ENCODE results near the gene RSPH4A.

RSPH4A gene

GRCh38 chr6:116625872-116626271 is 9.6 kb downstream of the RSPH4A start:
- Histone ChIP-seq H3K9me3 (ENCODE audit: insufficient read depth, low read length) (no peaks in the 10 kb centered on the region), H3K9ac (ENCODE audit: low read length) (no peak overlapping the region), H3K36me3 (replicated peaks; ENCODE audit: low read depth, low read length) (no peaks in the 10 kb centered on the region), H3K79me2 (ENCODE audit: low read length) (no peaks in the 10 kb centered on the region), H3K27ac (ENCODE audit: low read length) (no peak overlapping the region), H2AFZ (ENCODE audit: low read depth, low read length) (no peak overlapping the region), H3K27me3 (ENCODE audit: low read depth, low read length) (no peaks in the 10 kb centered on the region), H4K20me1 (ENCODE audit: insufficient read depth, low read length) (no peaks in the 10 kb centered on the region), H3K4me2 (ENCODE audit: low read length) (no peak overlapping the region), H3K4me3 (ENCODE audit: low read length) (no peak overlapping the region), H3K4me1 (ENCODE audit: low read length) (peaks cover 11% of the 10 kb centered on the region)
- TF ChIP-seq EZH2phosphoT487 (IDR thresholded peaks at IDR 0.05; ENCODE audit: low read depth) (no peak), CTCF (IDR thresholded peaks at IDR 0.05; ENCODE audit: low read depth, low read length) (no peak)

GRCh38 chr6:116629563-116629981 is 13.3 kb downstream of the RSPH4A start:
- TF ChIP-seq EZH2phosphoT487 (IDR thresholded peaks at IDR 0.05; ENCODE audit: low read depth) (no peak), CTCF (IDR thresholded peaks at IDR 0.05; ENCODE audit: low read depth, low read length) (no peak)
- Histone ChIP-seq H3K79me2 (ENCODE audit: low read length) (no peaks in the 10 kb centered on the region), H3K4me3 (ENCODE audit: low read length) (0 out of 2 replicates have a peak overlapping the region, but pooled peaks have one; percentile 15), H3K27ac (ENCODE audit: low read length) (no peak overlapping the region), H2AFZ (ENCODE audit: low read depth, low read length) (no peak overlapping the region), H3K4me1 (ENCODE audit: low read length) (peaks cover 11% of the 10 kb centered on the region), H4K20me1 (ENCODE audit: insufficient read depth, low read length) (no peaks in the 10 kb centered on the region), H3K9ac (ENCODE audit: low read length) (no peak overlapping the region), H3K36me3 (replicated peaks; ENCODE audit: low read depth, low read length) (peaks cover under 1% of the 10 kb centered on the region), H3K4me2 (ENCODE audit: low read length) (peak overlapping the region; percentile 52), H3K27me3 (ENCODE audit: low read depth, low read length) (no peaks in the 10 kb centered on the region), H3K9me3 (ENCODE audit: insufficient read depth, low read length) (no peaks in the 10 kb centered on the region)

- H3K27ac ChIP-seq (ENCODE audit: low read length): no peak overlapping the region
These were observed 15.2 kb downstream of the RSPH4A start for GRCh38 chr6:116631379-116631990.

GRCh38 chr6:116633685-116634084 is 17.4 kb downstream of the RSPH4A start:
- H2AFZ ChIP-seq (ENCODE audit: low read depth, low read length): no peak overlapping the region
- no peak for TF ChIP-seq EZH2phosphoT487 (IDR thresholded peaks at IDR 0.05; ENCODE audit: low read depth)
- peak; percentile 35; the same call in 1 of the 2 replicates for TF ChIP-seq CTCF (IDR thresholded peaks at IDR 0.05; ENCODE audit: low read depth, low read length)
- no peaks in the 10 kb centered on the region for H3K79me2 ChIP-seq (ENCODE audit: low read length)

More at GRCh38 chr6:116631379-116631990, 15.2 kb downstream of the RSPH4A start:
- H3K36me3 ChIP-seq (replicated peaks; ENCODE audit: low read depth, low read length): peaks cover 11% of the 10 kb centered on the region
- H3K79me2 ChIP-seq (ENCODE audit: low read length): no peaks in the 10 kb centered on the region
- no peaks in the 10 kb centered on the region for H3K27me3 ChIP-seq (ENCODE audit: low read depth, low read length)
- no peak overlapping the region for H3K4me2 ChIP-seq (ENCODE audit: low read length)
- no peak overlapping the region for H2AFZ ChIP-seq (ENCODE audit: low read depth, low read length)
- no peak overlapping the region for H3K4me3 ChIP-seq (ENCODE audit: low read length)
- no peak overlapping the region for H3K9ac ChIP-seq (ENCODE audit: low read length)
- H4K20me1 ChIP-seq (ENCODE audit: insufficient read depth, low read length): no peaks in the 10 kb centered on the region
- TF ChIP-seq CTCF (IDR thresholded peaks at IDR 0.05; ENCODE audit: low read depth, low read length) (no peak), EZH2phosphoT487 (IDR thresholded peaks at IDR 0.05; ENCODE audit: low read depth) (no peak)
- H3K9me3 ChIP-seq (ENCODE audit: insufficient read depth, low read length): no peaks in the 10 kb centered on the region
- H3K4me1 ChIP-seq (ENCODE audit: low read length): peaks cover 11% of the 10 kb centered on the region

More at GRCh38 chr6:116633685-116634084, 17.4 kb downstream of the RSPH4A start:
- H3K4me1 ChIP-seq (ENCODE audit: low read length): peaks cover 11% of the 10 kb centered on the region
- no peak overlapping the region for H3K27ac ChIP-seq (ENCODE audit: low read length)
- no peaks in the 10 kb centered on the region for H3K9me3 ChIP-seq (ENCODE audit: insufficient read depth, low read length)
- peaks cover 11% of the 10 kb centered on the region for H3K36me3 ChIP-seq (replicated peaks; ENCODE audit: low read depth, low read length)
- H3K4me2 ChIP-seq (ENCODE audit: low read length): no peak overlapping the region
- no peak overlapping the region for H3K9ac ChIP-seq (ENCODE audit: low read length)
- no peak overlapping the region for H3K4me3 ChIP-seq (ENCODE audit: low read length)
- H4K20me1 ChIP-seq (ENCODE audit: insufficient read depth, low read length): no peaks in the 10 kb centered on the region
- H3K27me3 ChIP-seq (ENCODE audit: low read depth, low read length): no peaks in the 10 kb centered on the region
